Right renal pelvis (tissue), 4 donors: ENCODE results near the gene CLCF1. TPM values are rescaled to one million over a fixed set of nuclear protein-coding genes. Genes with fewer than 3 reads are reported as not detected.
"Not testable (repeated sequence)": the region's sequence is repeated elsewhere in the genome, so short reads cannot be mapped to it uniquely, and the experiment has no call there.

Source experiments
- DNase-seq, 4 donors: peaks; one replicate each; pipeline ENCODE4 v3.0.0-alpha.2; 2013; ENCODE audit warnings: low read depth in 4 of 4, low spot score in 3 of 4, missing footprints in 1 of 4
- polyA plus RNA-seq, 4 donors: library from polyadenylated mRNA; unstranded; fragments of 120-200 nt; gene quantifications; one replicate each; pipeline ENCODE4 v1.2.1, GENCODE V29; 2013; ENCODE audit not compliant: insufficient read length in 4 of 4

The CLCF1 gene
- polyA plus RNA-seq, 4 donors = 4.5 to 6.3 (median 5.1) TPM

- DNase-seq = no peak
Observed at GRCh38 chr11:67345247-67345919, 28.0 kb downstream of the CLCF1 start.

- DNase-seq = no peak
Observed at GRCh38 chr11:67344264-67344663, 29.1 kb downstream of the CLCF1 start.

GRCh38 chr11:67337257-67337656 is 36.1 kb downstream of the CLCF1 start:
- no peak for DNase-seq

- DNase-seq = no peak
Observed at GRCh38 chr11:67332081-67332691, 41.2 kb downstream of the CLCF1 start.

- DNase-seq = no peak
Observed at GRCh38 chr11:67323526-67323925, 49.9 kb downstream of the CLCF1 start.

- DNase-seq = no peak
Observed at GRCh38 chr11:67322049-67322448, 51.3 kb downstream of the CLCF1 start.

GRCh38 chr11:67321313-67321871 is 52.0 kb downstream of the CLCF1 start:
- DNase-seq = no peak

GRCh38 chr11:67320691-67321090 is 52.7 kb downstream of the CLCF1 start:
- no peak for DNase-seq

- DNase-seq = no peak
Observed at GRCh38 chr11:67320011-67320410, 53.4 kb downstream of the CLCF1 start.

- DNase-seq = not testable (repeated sequence)
Observed at GRCh38 chr11:67318876-67319275, 54.5 kb downstream of the CLCF1 start.

- no peak for DNase-seq
Observed at GRCh38 chr11:67317888-67318555, 55.4 kb downstream of the CLCF1 start.

GRCh38 chr11:67317205-67317887 is 56.1 kb downstream of the CLCF1 start:
- DNase-seq = peak; percentile 96 to 98 (median 97)

- no peak for DNase-seq
Observed at GRCh38 chr11:67316882-67317204, 56.6 kb downstream of the CLCF1 start.

- no peak for DNase-seq
Observed at GRCh38 chr11:67315325-67315909, 58.0 kb downstream of the CLCF1 start.

GRCh38 chr11:67314218-67314617 is 59.2 kb downstream of the CLCF1 start:
- no peak for DNase-seq

Other genes starting within 250 kb of the CLCF1 start
- 10 to 100 TPM; 45.6 to 65.0 (median 49.0) TPM for gene GRK2, start 107.1 kb downstream of the CLCF1 start, polyA plus RNA-seq
- 10 to 100 TPM; 21.3 to 32.9 (median 27.4) TPM for gene ANKRD13D, start 84.3 kb downstream of the CLCF1 start, polyA plus RNA-seq
- gene SSH3, start 70.1 kb downstream of the CLCF1 start, polyA plus RNA-seq = 10 to 100 TPM; 24.3 to 32.3 (median 24.6) TPM
- gene POLD4, start 20.1 kb downstream of the CLCF1 start, polyA plus RNA-seq = 10 to 100 TPM; 18.7 to 36.1 (median 23.9) TPM
- gene RAD9A, start 18.4 kb upstream of the CLCF1 start, polyA plus RNA-seq = 10 to 100 TPM; 20.1 to 27.3 (median 21.6) TPM
- gene PPP1CA, start 28.3 kb upstream of the CLCF1 start, polyA plus RNA-seq = 100 to 1,000 TPM; 146 to 188 (median 155) TPM
- gene TBC1D10C, start 30.5 kb upstream of the CLCF1 start, polyA plus RNA-seq = 1 to 10 TPM; 3.3 to 7.6 (median 5.1) TPM
- gene CARNS1, start 42.1 kb upstream of the CLCF1 start, polyA plus RNA-seq = 1 to 10 TPM; 1.7 to 2.5 (median 2.3) TPM
- 10 to 100 TPM; 44.3 to 51.8 (median 45.4) TPM for gene RPS6KB2, start 54.9 kb upstream of the CLCF1 start, polyA plus RNA-seq
- gene PTPRCAP, start 64.1 kb upstream of the CLCF1 start, polyA plus RNA-seq = 1 to 10 TPM in 3 of 4 donors, under 1 TPM in 1; 0.96 to 2.7 (median 1.4) TPM
- gene CORO1B, start 69.9 kb upstream of the CLCF1 start, polyA plus RNA-seq = 10 to 100 TPM; 61.7 to 88.8 (median 66.6) TPM
- gene GPR152, start 79.1 kb upstream of the CLCF1 start, polyA plus RNA-seq = not detected
- gene CABP4, start 81.8 kb upstream of the CLCF1 start, polyA plus RNA-seq = under 1 TPM; 0.20 to 0.74 (median 0.41) TPM
- 10 to 100 TPM; 43.8 to 73.6 (median 49.3) TPM for gene TMEM134, start 95.7 kb upstream of the CLCF1 start, polyA plus RNA-seq
- 10 to 100 TPM; 55.4 to 71.8 (median 59.1) TPM for gene AIP, start 109.4 kb upstream of the CLCF1 start, polyA plus RNA-seq
- gene PITPNM1, start 131.8 kb upstream of the CLCF1 start, polyA plus RNA-seq = 10 to 100 TPM; 25.7 to 43.7 (median 32.1) TPM
- 10 to 100 TPM; 41.6 to 75.9 (median 49.0) TPM for gene CDK2AP2, start 134.6 kb upstream of the CLCF1 start, polyA plus RNA-seq
- gene CABP2, start 149.8 kb upstream of the CLCF1 start, polyA plus RNA-seq = under 1 TPM in 2 of 4 donors, not detected in 2; 0.19 to 0.61 TPM
- 1,000 to 10,000 TPM in 1 of 4 donors, 100 to 1,000 TPM in 3; 756 to 1,003 (median 789) TPM for gene GSTP1, start 210.2 kb upstream of the CLCF1 start, polyA plus RNA-seq
- gene NDUFV1, start 233.3 kb upstream of the CLCF1 start, polyA plus RNA-seq = 100 to 1,000 TPM; 168 to 207 (median 184) TPM